Forelimb muscle (tissue), 1 donor: ENCODE measurements around the gene MCM9. TPM values are rescaled to one million over a fixed set of nuclear protein-coding genes. Genes with fewer than 3 reads are reported as not detected.
"Not testable (repeated sequence)": the region's sequence is repeated elsewhere in the genome, so short reads cannot be mapped to it uniquely, and the experiment has no call there.

Source experiments
- DNase-seq: peaks from one replicate; pipeline ENCODE4 v3.0.0-alpha.2; 2013; ENCODE audit warnings: low read depth
- polyA plus RNA-seq: library from polyadenylated mRNA; unstranded; fragments of 120-200 nt; gene quantifications from one replicate; pipeline ENCODE4 v1.2.1, GENCODE V29; 2013; ENCODE audit not compliant: insufficient read length

Gene MCM9
- polyA plus RNA-seq, 1 donor = 13.1 TPM

DNA sequence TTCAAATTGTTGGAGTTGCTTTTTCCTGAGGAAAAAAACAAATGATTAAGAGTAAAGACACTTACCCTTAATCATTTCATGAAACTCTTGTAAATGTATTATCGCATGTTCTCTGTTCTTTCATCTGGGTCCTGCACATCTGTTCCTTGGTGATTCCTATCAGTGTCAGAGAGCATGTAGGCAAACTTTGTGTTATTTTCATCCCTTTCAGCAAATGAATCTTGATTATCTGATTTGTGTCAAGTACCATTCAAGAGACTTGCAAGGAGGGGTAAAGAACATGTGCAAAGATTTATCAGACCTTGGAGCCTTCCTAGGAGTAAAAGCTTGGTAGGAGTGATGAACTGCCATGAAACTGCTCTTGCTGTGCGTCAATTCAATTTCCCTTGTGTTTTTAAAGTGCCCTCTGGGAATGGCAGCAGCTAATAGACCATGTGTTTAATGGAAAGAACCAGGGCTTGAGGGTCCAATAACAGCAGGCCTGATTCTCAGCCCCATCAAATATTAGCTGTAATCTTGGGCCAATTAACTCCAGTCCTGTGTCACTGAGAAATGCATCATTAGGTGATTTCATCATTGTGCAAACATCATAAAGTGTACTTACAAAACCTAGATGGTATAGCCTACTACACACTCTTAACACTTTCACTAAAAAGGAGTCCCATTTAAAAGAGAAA is 164.7 kb downstream of the MCM9 start:
- no peak for DNase-seq

DNA sequence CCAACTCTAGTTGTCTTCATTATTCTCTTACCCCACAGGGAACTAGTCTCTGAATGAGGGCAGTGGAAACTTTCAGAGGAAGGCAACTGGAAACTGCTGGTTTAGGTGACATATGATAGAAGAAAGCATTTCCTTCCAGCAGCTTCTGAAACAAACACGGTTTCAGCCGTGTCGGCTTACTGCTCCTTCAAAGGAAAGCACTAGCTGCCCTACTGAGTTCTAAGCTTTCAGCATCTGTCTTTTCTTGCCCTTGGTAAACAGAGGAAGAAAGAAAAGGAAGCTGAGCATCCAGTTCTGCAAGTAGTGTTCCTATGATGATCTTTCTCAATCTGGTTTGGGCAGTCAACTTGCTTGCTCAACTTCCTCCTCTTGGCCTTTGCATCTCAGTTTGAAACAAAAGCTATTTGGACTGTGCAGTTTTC is 166.0 kb downstream of the MCM9 start:
- no peak for DNase-seq

DNA sequence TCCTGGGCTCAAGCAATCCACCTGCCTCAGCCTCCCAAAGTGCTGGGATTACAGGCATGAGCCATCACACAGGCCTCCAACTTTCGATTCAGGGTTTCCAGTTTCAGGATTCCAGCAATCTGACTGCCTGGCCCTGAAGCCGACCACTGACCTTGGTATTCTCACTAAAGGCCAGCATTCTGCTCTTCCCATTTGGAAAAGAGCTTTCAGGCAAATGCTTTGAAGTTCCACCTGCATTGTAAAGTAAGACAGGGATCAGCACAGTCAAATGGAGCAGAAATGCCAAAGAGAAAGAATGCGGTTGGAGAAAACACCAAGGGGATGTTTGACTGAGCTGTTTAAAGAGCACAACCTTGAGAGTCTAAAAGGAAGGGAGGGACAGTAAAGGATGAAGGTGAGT is 166.5 kb downstream of the MCM9 start:
- no peak for DNase-seq

DNA sequence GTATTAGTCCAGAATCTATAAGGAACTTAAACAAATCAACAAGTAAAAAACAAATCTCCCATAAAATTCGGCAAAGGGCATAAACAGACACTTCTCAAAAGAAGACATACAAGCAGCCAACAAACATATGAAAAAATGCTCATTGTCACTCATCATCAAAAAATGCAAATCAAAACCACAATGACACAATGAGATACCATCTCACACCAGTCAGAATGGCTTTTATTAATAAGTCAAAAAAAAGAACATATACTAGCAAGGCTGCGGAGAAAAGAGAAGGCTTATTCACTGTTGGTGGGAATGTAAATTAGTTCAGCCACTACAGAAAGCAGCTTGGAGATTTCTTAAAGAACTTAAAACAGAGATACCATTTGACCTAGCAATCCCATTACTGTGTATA is 169.6 kb downstream of the MCM9 start:
- DNase-seq = not testable (repeated sequence)

DNA sequence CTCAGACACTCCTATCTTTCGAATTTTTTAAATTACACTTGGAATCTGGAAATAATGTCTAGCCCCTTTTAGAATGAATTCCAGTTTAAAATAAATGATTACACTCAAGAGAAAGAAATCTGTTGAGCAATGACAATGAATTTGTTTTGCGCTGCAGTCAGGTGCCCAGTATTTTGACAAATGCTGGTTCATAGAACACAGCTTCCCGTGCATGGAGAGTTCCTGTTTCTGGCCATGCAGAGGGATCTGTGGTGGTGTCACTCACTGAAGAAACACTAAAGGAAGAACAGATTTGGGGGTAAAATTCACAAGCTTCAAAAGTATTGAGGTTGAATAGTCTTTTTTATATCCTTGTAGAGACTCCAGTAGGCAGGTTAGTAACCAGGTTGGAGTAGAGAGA is 170.2 kb downstream of the MCM9 start:
- DNase-seq = no peak

Other genes starting within 250 kb of the MCM9 start
- gene ASF1A, start 41.0 kb downstream of the MCM9 start, polyA plus RNA-seq = 16.4 TPM
- gene FAM184A, start 143.5 kb upstream of the MCM9 start, polyA plus RNA-seq = 13.0 TPM